Measurements from ENCODE around the gene TGFBI. TPM values are rescaled to one million over a fixed set of nuclear protein-coding genes. Genes with fewer than 3 reads are reported as not detected.
A peak's percentile ranks its signal among the peaks of the same experiment; 100 is the strongest.

TGFBI gene
- total and polyA plus RNA-seq, 9 of the 15 experiments (the other 6 are each of a cell fraction or from before 2014, with no cell fraction given): 0.05 to 0.62 (median 0.08) TPM; not detected in 6

DNA sequence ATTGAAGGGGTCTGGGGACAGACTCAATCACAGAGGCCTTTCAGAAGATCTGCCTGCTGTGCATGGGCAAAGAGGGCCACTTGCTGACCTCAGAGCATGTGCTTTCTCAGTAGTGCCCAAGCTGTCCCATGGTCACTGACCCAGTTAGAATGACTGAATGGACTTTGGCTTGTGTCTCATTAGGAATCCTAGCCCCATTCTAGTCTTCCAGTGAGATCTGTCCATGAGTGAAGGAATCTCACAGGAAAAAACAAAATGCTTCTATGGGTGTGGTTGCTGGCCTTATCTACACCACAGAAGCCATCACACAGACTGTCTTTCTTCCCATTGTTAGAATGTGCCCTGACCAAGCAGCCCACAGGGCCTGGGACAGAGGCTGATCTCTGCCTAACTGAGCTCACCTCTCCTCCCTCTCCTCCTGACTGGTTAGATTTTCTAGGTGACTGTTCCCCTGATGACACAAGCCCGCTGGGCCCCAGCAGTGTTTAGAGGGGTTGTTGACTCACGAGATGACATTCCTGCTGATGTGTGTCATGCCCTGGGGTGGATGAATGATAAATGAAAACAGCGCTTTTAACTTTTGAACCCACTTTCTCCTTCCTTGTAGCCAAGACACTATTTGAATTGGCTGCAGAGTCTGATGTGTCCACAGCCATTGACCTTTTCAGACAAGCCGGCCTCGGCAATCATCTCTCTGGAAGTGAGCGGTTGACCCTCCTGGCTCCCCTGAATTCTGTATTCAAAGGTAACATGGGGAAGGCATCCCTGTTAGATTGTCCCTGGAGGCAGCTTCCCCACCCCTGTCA lies 24.8 kb downstream of the TGFBI start (continued):
- TF ChIP-seq ZNF609 (CRISPR knock-in tag; IDR thresholded peaks at IDR 0.05; ENCODE audit: borderline replicate concordance): no peak
- peak; percentile 92 for TF ChIP-seq FOSL1 (tag; conservative IDR thresholded peaks at IDR 0.05)
- TF ChIP-seq ZKSCAN3 (CRISPR knock-in tag; IDR thresholded peaks at IDR 0.05): no peak
- TF ChIP-seq LARP7 (IDR thresholded peaks at IDR 0.05): no peak
- no peak for TF ChIP-seq ZNF583 (CRISPR knock-in tag; IDR thresholded peaks at IDR 0.05)
- no peak for TF ChIP-seq ETV5 (CRISPR knock-in tag; IDR thresholded peaks at IDR 0.05; ENCODE audit: low read depth)
- TF ChIP-seq, protein P1, sequence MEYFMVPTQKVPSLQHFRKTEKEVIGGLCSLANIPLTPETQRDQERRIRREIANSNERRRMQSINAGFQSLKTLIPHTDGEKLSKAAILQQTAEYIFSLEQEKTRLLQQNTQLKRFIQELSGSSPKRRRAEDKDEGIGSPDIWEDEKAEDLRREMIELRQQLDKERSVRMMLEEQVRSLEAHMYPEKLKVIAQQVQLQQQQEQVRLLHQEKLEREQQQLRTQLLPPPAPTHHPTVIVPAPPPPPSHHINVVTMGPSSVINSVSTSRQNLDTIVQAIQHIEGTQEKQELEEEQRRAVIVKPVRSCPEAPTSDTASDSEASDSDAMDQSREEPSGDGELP (CRISPR knock-in tag; IDR thresholded peaks at IDR 0.05; ENCODE audit: borderline replicate concordance): no peak
- TF ChIP-seq ZNF277 (CRISPR knock-in tag; IDR thresholded peaks at IDR 0.05; ENCODE audit: borderline replicate concordance): no peak
- TF ChIP-seq FOXA3 (CRISPR knock-in tag; conservative IDR thresholded peaks at IDR 0.05 in 1 of 2, IDR thresholded peaks at IDR 0.05 in 1 of 2): peak in 1 of 2 experiments; percentile 85; a peak in 2 of 4 replicates
- no peak for TF ChIP-seq MED1 (CRISPR knock-in tag; IDR thresholded peaks at IDR 0.05; ENCODE audit: borderline replicate concordance)
- no peak for TF ChIP-seq BRF2 (IDR thresholded peaks at IDR 0.05; ENCODE audit: borderline replicate concordance, insufficient read depth, insufficient read length)
- TF ChIP-seq ZNF780A (CRISPR knock-in tag; IDR thresholded peaks at IDR 0.05): no peak
- TF ChIP-seq CHD1 (IDR thresholded peaks at IDR 0.05; ENCODE audit: low read length): no peak
- peak; percentile 32; the same call in 1 of the 2 replicates for TF ChIP-seq CREM (IDR thresholded peaks at IDR 0.05; ENCODE audit: low read depth)
- no peak for TF ChIP-seq ZNF644 (tag; IDR thresholded peaks at IDR 0.05; ENCODE audit: low read depth)
- TF ChIP-seq JUN (IDR thresholded peaks at IDR 0.05; ENCODE audit: borderline replicate concordance, low read depth, low read length): peak; percentile 65; the same call in 1 of the 2 replicates
- TF ChIP-seq JUN (CRISPR knock-in tag; IDR thresholded peaks at IDR 0.05; ENCODE audit: borderline replicate concordance): no peak
- no peak for TF ChIP-seq MCM3 (IDR thresholded peaks at IDR 0.05)
- TF ChIP-seq SOX6 (IDR thresholded peaks at IDR 0.05): peak; percentile 34; the same call in 1 of the 2 replicates
- no peak for TF ChIP-seq MIER1 (IDR thresholded peaks at IDR 0.05; ENCODE audit: low read depth)
- TF ChIP-seq HDAC2 (IDR thresholded peaks at IDR 0.05): no peak
